LoVo (cell line): Measurements from ENCODE around the gene SLC30A7.
A peak's percentile ranks its signal among the peaks of the same experiment; 100 is the strongest.
"Not testable (repeated sequence)": the region's sequence is repeated elsewhere in the genome, so short reads cannot be mapped to it uniquely, and the experiment has no call there.

Source experiments
- DNase-seq: peaks from one replicate; pipeline ENCODE4 v3.0.0-alpha.2; 2016; ENCODE audit warnings: low spot score

SLC30A7 gene

GRCh38 chr1:100895540-100896480 lies at the start of gene SLC30A7:
Gene SLC30A7 (plus strand): TSS chr1:100896090. CDS start chr1:100896263, 173 bp downstream.
- DNase-seq, result peak; percentile 94

- no peak for DNase-seq
These were observed 48.4 kb upstream of the SLC30A7 start for GRCh38 chr1:100847361-100848082.

GRCh38 chr1:100851726-100852125 lies 44.2 kb upstream of the SLC30A7 start:
- no peak for DNase-seq

GRCh38 chr1:100852976-100853375 lies 42.9 kb upstream of the SLC30A7 start:
- DNase-seq, result no peak

- not testable (repeated sequence) for DNase-seq
These were observed 40.8 kb upstream of the SLC30A7 start for GRCh38 chr1:100855116-100855515.

- no peak for DNase-seq
These were observed 35.4 kb upstream of the SLC30A7 start for GRCh38 chr1:100860397-100860991.

- no peak for DNase-seq
These were observed 34.5 kb upstream of the SLC30A7 start for GRCh38 chr1:100861379-100861778.

- no peak for DNase-seq
These were observed 33.3 kb upstream of the SLC30A7 start for GRCh38 chr1:100862591-100862990.

GRCh38 chr1:100866041-100866900 lies 29.6 kb upstream of the SLC30A7 start:
- peak; percentile 22 for DNase-seq

GRCh38 chr1:100866901-100867206 lies 29.0 kb upstream of the SLC30A7 start:
- no peak for DNase-seq

- peak; percentile 46 for DNase-seq
These were observed 27.4 kb upstream of the SLC30A7 start for GRCh38 chr1:100868364-100868995.

- no peak for DNase-seq
These were observed 25.9 kb upstream of the SLC30A7 start for GRCh38 chr1:100869996-100870395.

GRCh38 chr1:100874433-100874832 lies 21.5 kb upstream of the SLC30A7 start:
- DNase-seq, result no peak

- no peak for DNase-seq
These were observed 20.7 kb upstream of the SLC30A7 start for GRCh38 chr1:100875228-100875627.

GRCh38 chr1:100876291-100876690 lies 19.6 kb upstream of the SLC30A7 start:
- no peak for DNase-seq

GRCh38 chr1:100879422-100879821 lies 16.5 kb upstream of the SLC30A7 start:
- no peak for DNase-seq

GRCh38 chr1:100881687-100882086 lies 14.2 kb upstream of the SLC30A7 start:
- DNase-seq, result no peak

GRCh38 chr1:100882698-100883097 lies 13.2 kb upstream of the SLC30A7 start:
- no peak for DNase-seq

- peak; percentile 49 for DNase-seq
These were observed 11.9 kb upstream of the SLC30A7 start for GRCh38 chr1:100883963-100884362.

- not testable (repeated sequence) for DNase-seq
These were observed 6.9 kb upstream of the SLC30A7 start for GRCh38 chr1:100889007-100889406.

- not testable (repeated sequence) for DNase-seq
These were observed 5.9 kb upstream of the SLC30A7 start for GRCh38 chr1:100889869-100890482.
